Ectodermal cell (in vitro differentiated cells): Measurements from ENCODE around the gene CSTPP1.
A peak's percentile ranks its signal among the peaks of the same experiment; 100 is the strongest.

Experiments
- H3K27ac ChIP-seq: 2 replicates; pipeline ENCODE4 v1.7.0; 2013; ENCODE audit warnings: mild to moderate bottlenecking, low read depth, low read length; ENCODE audit not compliant: insufficient read depth, poor library complexity, severe bottlenecking
- H3K27me3 ChIP-seq: 2 replicates; pipeline ENCODE4 v1.7.0; 2013; ENCODE audit warnings: mild to moderate bottlenecking, low read length; ENCODE audit not compliant: insufficient read depth, control insufficient read depth, poor library complexity, severe bottlenecking
- H3K36me3 ChIP-seq: one replicate; pipeline ENCODE4 v1.7.0; 2013; ENCODE audit warnings: low read length; ENCODE audit not compliant: control insufficient read depth, insufficient read depth
- H3K4me1 ChIP-seq: one replicate; pipeline ENCODE4 v1.7.0; 2013; ENCODE audit warnings: low read length; ENCODE audit not compliant: control insufficient read depth, insufficient read depth
- H3K4me3 ChIP-seq: 2 replicates; pipeline ENCODE4 v1.7.0; 2013; ENCODE audit warnings: low read depth, low read length, control low read depth; ENCODE audit not compliant: insufficient read depth
- H3K9me3 ChIP-seq: 2 replicates; pipeline ENCODE4 v1.7.0; 2013; ENCODE audit warnings: mild to moderate bottlenecking, low read length, moderate library complexity; ENCODE audit not compliant: control insufficient read depth
- WGBS, 2 experiments: methylation state at CpG; one replicate each; pipeline ENCODE4 v1.1.7; 2013; ENCODE audit warnings: missing lambda C conversion rate in 2 of 2; 5-methylcytosine and 5-hydroxymethylcytosine counted together

CSTPP1 gene

GRCh38 chr11:46970913-46971625 lies 34.5 kb downstream of the CSTPP1 start:
- no peaks in the 10 kb centered on the region for H3K27me3 ChIP-seq
- H3K27ac ChIP-seq = no peak overlapping the region
- no peak overlapping the region for H3K4me3 ChIP-seq
- peaks cover 3% of the 10 kb centered on the region for H3K36me3 ChIP-seq
- H3K9me3 ChIP-seq = no peaks in the 10 kb centered on the region
- 89 to 100% methylated on average over 1 to 2 of the region's 3 CpGs for WGBS, 2 experiments
- peaks cover 7% of the 10 kb centered on the region for H3K4me1 ChIP-seq

- no peak overlapping the region for H3K4me3 ChIP-seq
- 92 to 93% methylated on average over 1 to 2 of the region's 2 CpGs for WGBS, 2 experiments
These were observed 35.8 kb downstream of the CSTPP1 start for GRCh38 chr11:46972343-46972742.

GRCh38 chr11:46972821-46973220 lies 36.3 kb downstream of the CSTPP1 start:
- 91 to 94% methylated on average over 2 of the region's 2 CpGs for WGBS, 2 experiments
- H3K36me3 ChIP-seq = peaks cover 3% of the 10 kb centered on the region
- H3K27me3 ChIP-seq = no peaks in the 10 kb centered on the region
- no peaks in the 10 kb centered on the region for H3K9me3 ChIP-seq
- peaks cover 22% of the 10 kb centered on the region for H3K4me1 ChIP-seq
- no peak overlapping the region for H3K27ac ChIP-seq
- no peak overlapping the region for H3K4me3 ChIP-seq

More at GRCh38 chr11:46972343-46972742, 35.8 kb downstream of the CSTPP1 start:
- Histone ChIP-seq H3K36me3 (peaks cover 3% of the 10 kb centered on the region), H3K4me1 (peaks cover 19% of the 10 kb centered on the region), H3K27ac (no peak overlapping the region), H3K27me3 (no peaks in the 10 kb centered on the region), H3K9me3 (no peaks in the 10 kb centered on the region)

- WGBS, 2 experiments = 79 to 84% methylated on average over 3 to 4 of the region's 5 CpGs
- Histone ChIP-seq H3K27me3 (no peaks in the 10 kb centered on the region), H3K4me1 (peaks cover 48% of the 10 kb centered on the region), H3K4me3 (no peak overlapping the region), H3K27ac (peak overlapping the region; percentile 98), H3K36me3 (peaks cover 3% of the 10 kb centered on the region), H3K9me3 (no peaks in the 10 kb centered on the region)
These were observed 39.8 kb downstream of the CSTPP1 start for GRCh38 chr11:46976182-46976854.

- Histone ChIP-seq H3K27ac (peak overlapping the region; percentile 98), H3K9me3 (no peaks in the 10 kb centered on the region), H3K4me1 (peaks cover 48% of the 10 kb centered on the region), H3K27me3 (no peaks in the 10 kb centered on the region), H3K4me3 (no peak overlapping the region), H3K36me3 (peaks cover 3% of the 10 kb centered on the region)
- 16 to 20% methylated on average over 7 of the region's 7 CpGs for WGBS, 2 experiments
These were observed 40.7 kb downstream of the CSTPP1 start for GRCh38 chr11:46977038-46977813.

GRCh38 chr11:46978005-46978491 lies 41.5 kb downstream of the CSTPP1 start:
- no peaks in the 10 kb centered on the region for H3K9me3 ChIP-seq
- peaks cover 48% of the 10 kb centered on the region for H3K4me1 ChIP-seq
- peak overlapping the region; percentile 98 for H3K27ac ChIP-seq
- WGBS, 2 experiments = 100% methylated on average over 1 of the region's 1 CpG
- H3K27me3 ChIP-seq = no peaks in the 10 kb centered on the region
- H3K4me3 ChIP-seq = no peak overlapping the region
- peaks cover 3% of the 10 kb centered on the region for H3K36me3 ChIP-seq

GRCh38 chr11:46979358-46979757 lies 42.8 kb downstream of the CSTPP1 start:
- Histone ChIP-seq H3K27me3 (no peaks in the 10 kb centered on the region), H3K4me1 (peaks cover 48% of the 10 kb centered on the region), H3K36me3 (no peaks in the 10 kb centered on the region), H3K4me3 (no peak overlapping the region), H3K27ac (no peak overlapping the region), H3K9me3 (no peaks in the 10 kb centered on the region)
- WGBS, 2 experiments = 87 to 95% methylated on average over 4 to 5 of the region's 5 CpGs

- Histone ChIP-seq H3K9me3 (no peaks in the 10 kb centered on the region), H3K4me1 (peaks cover 38% of the 10 kb centered on the region), H3K4me3 (no peak overlapping the region), H3K27me3 (no peaks in the 10 kb centered on the region), H3K27ac (no peak overlapping the region), H3K36me3 (no peaks in the 10 kb centered on the region)
- WGBS, 2 experiments = 97 to 100% methylated on average over 3 of the region's 3 CpGs
These were observed 44.9 kb downstream of the CSTPP1 start for GRCh38 chr11:46981436-46981835.

GRCh38 chr11:46982797-46983452 lies 46.4 kb downstream of the CSTPP1 start:
- WGBS, 2 experiments = 99 to 100% methylated on average over 2 of the region's 2 CpGs
- peaks cover 25% of the 10 kb centered on the region for H3K4me1 ChIP-seq
- H3K27ac ChIP-seq = no peak overlapping the region
- H3K27me3 ChIP-seq = no peaks in the 10 kb centered on the region
- no peak overlapping the region for H3K4me3 ChIP-seq
- H3K9me3 ChIP-seq = no peaks in the 10 kb centered on the region
- H3K36me3 ChIP-seq = no peaks in the 10 kb centered on the region
